Measurements from ENCODE around the gene NCK2.

Gene NCK2

GRCh38 chr2:105848367-105848766 is 103.7 kb downstream of the NCK2 start:
- DNase-seq (ENCODE audit: insufficient read length, low spot score) (no peak), FAIRE-seq (no peak)
- TF ChIP-seq PAX5 (IDR thresholded peaks at IDR 0.05; ENCODE audit: insufficient read depth, low read length, severe bottlenecking) (no peak), SPI1 (IDR thresholded peaks at IDR 0.05; ENCODE audit: low read depth, low read length) (no peak), POLR2A (IDR thresholded peaks at IDR 0.05; ENCODE audit: low read depth, low read length) (no peak), TAF1 (IDR thresholded peaks at IDR 0.05; ENCODE audit: low read depth, low read length) (no peak), POLR2AphosphoS5 (IDR thresholded peaks at IDR 0.05; ENCODE audit: low read depth, low read length) (no peak), POU2F2 (IDR thresholded peaks at IDR 0.05; ENCODE audit: low read depth, low read length) (no peak)

- no peak for TF ChIP-seq POLR2AphosphoS5 (IDR thresholded peaks at IDR 0.05; ENCODE audit: low read depth, low read length)
- no peak for TF ChIP-seq SPI1 (IDR thresholded peaks at IDR 0.05; ENCODE audit: low read depth, low read length)
- TF ChIP-seq TAF1 (IDR thresholded peaks at IDR 0.05; ENCODE audit: low read depth, low read length), result no peak
- no peak for TF ChIP-seq PAX5 (IDR thresholded peaks at IDR 0.05; ENCODE audit: insufficient read depth, low read length, severe bottlenecking)
- no peak for TF ChIP-seq POLR2A (IDR thresholded peaks at IDR 0.05; ENCODE audit: low read depth, low read length)
- TF ChIP-seq POU2F2 (IDR thresholded peaks at IDR 0.05; ENCODE audit: low read depth, low read length), result no peak
- DNase-seq (ENCODE audit: insufficient read length, low spot score) (no peak), FAIRE-seq (no peak)
Measured at GRCh38 chr2:105849431-105850179, 104.9 kb downstream of the NCK2 start.

GRCh38 chr2:105852066-105852465 is 107.4 kb downstream of the NCK2 start:
- no peak for DNase-seq (ENCODE audit: insufficient read length, low spot score)
- no peak for FAIRE-seq
- TF ChIP-seq POLR2AphosphoS5 (IDR thresholded peaks at IDR 0.05; ENCODE audit: low read depth, low read length) (no peak), TAF1 (IDR thresholded peaks at IDR 0.05; ENCODE audit: low read depth, low read length) (no peak), SPI1 (IDR thresholded peaks at IDR 0.05; ENCODE audit: low read depth, low read length) (no peak), POU2F2 (IDR thresholded peaks at IDR 0.05; ENCODE audit: low read depth, low read length) (no peak), POLR2A (IDR thresholded peaks at IDR 0.05; ENCODE audit: low read depth, low read length) (no peak), PAX5 (IDR thresholded peaks at IDR 0.05; ENCODE audit: insufficient read depth, low read length, severe bottlenecking) (no peak)

GRCh38 chr2:105853354-105854088 is 108.8 kb downstream of the NCK2 start:
- DNase-seq (ENCODE audit: insufficient read length, low spot score), result no peak

GRCh38 chr2:105854972-105855371 is 110.3 kb downstream of the NCK2 start:
- DNase-seq (ENCODE audit: insufficient read length, low spot score) (no peak), FAIRE-seq (no peak)
- TF ChIP-seq POLR2A (IDR thresholded peaks at IDR 0.05; ENCODE audit: low read depth, low read length) (no peak), POU2F2 (IDR thresholded peaks at IDR 0.05; ENCODE audit: low read depth, low read length) (no peak), POLR2AphosphoS5 (IDR thresholded peaks at IDR 0.05; ENCODE audit: low read depth, low read length) (no peak), SPI1 (IDR thresholded peaks at IDR 0.05; ENCODE audit: low read depth, low read length) (no peak), TAF1 (IDR thresholded peaks at IDR 0.05; ENCODE audit: low read depth, low read length) (no peak), PAX5 (IDR thresholded peaks at IDR 0.05; ENCODE audit: insufficient read depth, low read length, severe bottlenecking) (no peak)

More at GRCh38 chr2:105853354-105854088, 108.8 kb downstream of the NCK2 start:
- FAIRE-seq, result peak; percentile 61
- TF ChIP-seq POLR2A (IDR thresholded peaks at IDR 0.05; ENCODE audit: low read depth, low read length) (no peak), POU2F2 (IDR thresholded peaks at IDR 0.05; ENCODE audit: low read depth, low read length) (no peak), POLR2AphosphoS5 (IDR thresholded peaks at IDR 0.05; ENCODE audit: low read depth, low read length) (no peak), SPI1 (IDR thresholded peaks at IDR 0.05; ENCODE audit: low read depth, low read length) (no peak), PAX5 (IDR thresholded peaks at IDR 0.05; ENCODE audit: insufficient read depth, low read length, severe bottlenecking) (no peak), TAF1 (IDR thresholded peaks at IDR 0.05; ENCODE audit: low read depth, low read length) (no peak)

GRCh38 chr2:105856581-105856980 is 111.9 kb downstream of the NCK2 start:
- FAIRE-seq, result no peak
- TF ChIP-seq POU2F2 (IDR thresholded peaks at IDR 0.05; ENCODE audit: low read depth, low read length), result no peak
- no peak for TF ChIP-seq POLR2AphosphoS5 (IDR thresholded peaks at IDR 0.05; ENCODE audit: low read depth, low read length)
- no peak for TF ChIP-seq SPI1 (IDR thresholded peaks at IDR 0.05; ENCODE audit: low read depth, low read length)
- no peak for TF ChIP-seq TAF1 (IDR thresholded peaks at IDR 0.05; ENCODE audit: low read depth, low read length)
- TF ChIP-seq PAX5 (IDR thresholded peaks at IDR 0.05; ENCODE audit: insufficient read depth, low read length, severe bottlenecking), result no peak
- TF ChIP-seq POLR2A (IDR thresholded peaks at IDR 0.05; ENCODE audit: low read depth, low read length), result no peak
- DNase-seq (ENCODE audit: insufficient read length, low spot score), result no peak

GRCh38 chr2:105857076-105857740 is 112.5 kb downstream of the NCK2 start:
- DNase-seq (ENCODE audit: insufficient read length, low spot score) (no peak), FAIRE-seq (no peak)
- TF ChIP-seq POLR2AphosphoS5 (IDR thresholded peaks at IDR 0.05; ENCODE audit: low read depth, low read length) (no peak), POU2F2 (IDR thresholded peaks at IDR 0.05; ENCODE audit: low read depth, low read length) (no peak), SPI1 (IDR thresholded peaks at IDR 0.05; ENCODE audit: low read depth, low read length) (no peak), TAF1 (IDR thresholded peaks at IDR 0.05; ENCODE audit: low read depth, low read length) (no peak), PAX5 (IDR thresholded peaks at IDR 0.05; ENCODE audit: insufficient read depth, low read length, severe bottlenecking) (no peak), POLR2A (IDR thresholded peaks at IDR 0.05; ENCODE audit: low read depth, low read length) (no peak)

- no peak for DNase-seq (ENCODE audit: insufficient read length, low spot score)
- no peak for FAIRE-seq
- no peak for TF ChIP-seq POLR2AphosphoS5 (IDR thresholded peaks at IDR 0.05; ENCODE audit: low read depth, low read length)
- no peak for TF ChIP-seq POLR2A (IDR thresholded peaks at IDR 0.05; ENCODE audit: low read depth, low read length)
- no peak for TF ChIP-seq SPI1 (IDR thresholded peaks at IDR 0.05; ENCODE audit: low read depth, low read length)
- no peak for TF ChIP-seq PAX5 (IDR thresholded peaks at IDR 0.05; ENCODE audit: insufficient read depth, low read length, severe bottlenecking)
- no peak for TF ChIP-seq TAF1 (IDR thresholded peaks at IDR 0.05; ENCODE audit: low read depth, low read length)
- no peak for TF ChIP-seq POU2F2 (IDR thresholded peaks at IDR 0.05; ENCODE audit: low read depth, low read length)
Measured at GRCh38 chr2:105858868-105859693, 114.4 kb downstream of the NCK2 start.

Measured in GM12891 (cell line).